Measurements from ENCODE around the gene G6PC1.
"Not testable (repeated sequence)": the region's sequence is repeated elsewhere in the genome, so short reads cannot be mapped to it uniquely, and the experiment has no call there.

GRCh38 chr17:42873932-42874695 lies 26.5 kb upstream of the G6PC1 start:
- not testable (repeated sequence) for TF ChIP-seq CTCF (IDR thresholded peaks at IDR 0.05; ENCODE audit: borderline replicate concordance, extremely low read depth, low read length, poor library complexity, severe bottlenecking); EZH2 (IDR thresholded peaks at IDR 0.05; ENCODE audit: borderline replicate concordance, low read depth, low read length, severe bottlenecking)

Measured in DND-41 (cell line).